NCI-H2107 (cell line): ENCODE measurements around the gene KLHL41.
"Not testable (repeated sequence)": the region's sequence is repeated elsewhere in the genome, so short reads cannot be mapped to it uniquely, and the experiment has no call there.

Experiments
- DNase-seq: peaks from one replicate; lab custom pipeline; 2025; lab: John Stamatoyannopoulos, UW

The KLHL41 gene

GRCh38 chr2:169510496-169510895 lies 994 bp downstream of the KLHL41 start:
- no peak for DNase-seq

- no peak for DNase-seq
These were observed 2.3 kb downstream of the KLHL41 start for GRCh38 chr2:169511818-169512217.

GRCh38 chr2:169512525-169512924 lies 3.0 kb downstream of the KLHL41 start:
- DNase-seq = no peak

GRCh38 chr2:169513094-169513493 lies 3.6 kb downstream of the KLHL41 start:
- no peak for DNase-seq

GRCh38 chr2:169513926-169514325 lies 4.4 kb downstream of the KLHL41 start:
- DNase-seq = no peak

- DNase-seq = not testable (repeated sequence)
These were observed 5.3 kb downstream of the KLHL41 start for GRCh38 chr2:169514758-169515157.

GRCh38 chr2:169516488-169516995 lies 7.0 kb downstream of the KLHL41 start:
- not testable (repeated sequence) for DNase-seq

GRCh38 chr2:169520896-169521295 lies 11.4 kb downstream of the KLHL41 start:
- no peak for DNase-seq

GRCh38 chr2:169523681-169524080 lies 14.2 kb downstream of the KLHL41 start:
- DNase-seq = no peak

- DNase-seq = peak; percentile 7
These were observed 15.9 kb downstream of the KLHL41 start for GRCh38 chr2:169525434-169525833.

- DNase-seq = no peak
These were observed 16.9 kb downstream of the KLHL41 start for GRCh38 chr2:169526451-169526850.

- DNase-seq = peak; percentile 8
These were observed 18.8 kb downstream of the KLHL41 start for GRCh38 chr2:169528271-169528701.

- DNase-seq = not testable (repeated sequence)
These were observed 30.0 kb downstream of the KLHL41 start for GRCh38 chr2:169539460-169539859.

GRCh38 chr2:169540146-169540545 lies 30.6 kb downstream of the KLHL41 start:
- DNase-seq = no peak

- no peak for DNase-seq
These were observed 32.9 kb downstream of the KLHL41 start for GRCh38 chr2:169542433-169542832.

GRCh38 chr2:169546756-169547155 lies 37.3 kb downstream of the KLHL41 start:
- no peak for DNase-seq

GRCh38 chr2:169561364-169561763 lies 51.9 kb downstream of the KLHL41 start:
- DNase-seq = no peak

GRCh38 chr2:169562084-169562483 lies 52.6 kb downstream of the KLHL41 start:
- not testable (repeated sequence) for DNase-seq

GRCh38 chr2:169562519-169562918 lies 53.0 kb downstream of the KLHL41 start:
- DNase-seq = no peak

- DNase-seq = no peak
These were observed 56.2 kb downstream of the KLHL41 start for GRCh38 chr2:169565686-169566085.

GRCh38 chr2:169569948-169570347 lies 60.4 kb downstream of the KLHL41 start:
- no peak for DNase-seq

- not testable (repeated sequence) for DNase-seq
These were observed 61.2 kb downstream of the KLHL41 start for GRCh38 chr2:169570752-169571151.

- DNase-seq = no peak
These were observed 62.1 kb downstream of the KLHL41 start for GRCh38 chr2:169571571-169571970.

- no peak for DNase-seq
These were observed 62.7 kb downstream of the KLHL41 start for GRCh38 chr2:169572189-169572588.

GRCh38 chr2:169572821-169573159 lies 63.3 kb downstream of the KLHL41 start:
- DNase-seq = no peak
